Transverse colon (tissue), 4 donors: ENCODE measurements around the gene OPA1. TPM values are rescaled to one million over a fixed set of nuclear protein-coding genes. Genes with fewer than 3 reads are reported as not detected.

Source experiments
- DNase-seq: peaks from one replicate; pipeline ENCODE4 v3.0.0-alpha.2; 2019
- H3K27ac ChIP-seq, 4 donors: fragments of 200-600 bp; sonication (generic); 2 replicates each; pipeline ENCODE4 v1.5.1; 2016 to 2018; ENCODE audit warnings: inconsistent platforms in 4 of 4
- H3K27me3 ChIP-seq: fragments of 200-600 bp; sonication (generic); 2 replicates; pipeline ENCODE4 v1.5.1; 2017; ENCODE audit warnings: inconsistent platforms
- H3K36me3 ChIP-seq, 4 donors: fragments of 200-600 bp; sonication (generic); 2 replicates each; pipeline ENCODE4 v1.5.1; 2017 to 2019; ENCODE audit warnings: inconsistent platforms in 4 of 4
- H3K4me1 ChIP-seq, 4 donors: fragments of 200-600 bp; sonication (generic); 2 replicates each; pipeline ENCODE4 v1.5.1; 2017 to 2020; ENCODE audit warnings: inconsistent platforms in 4 of 4
- H3K4me3 ChIP-seq, 4 donors: fragments of 200-600 bp; sonication (generic); 1 replicate in 1 of 4; 2 replicates in 3 of 4; pipeline versions ENCODE4 v1.5.1 to v1.6.1; 2017 to 2019; ENCODE audit warnings: inconsistent platforms in 4 of 4
- H3K9me3 ChIP-seq, 2 donors: fragments of 200-600 bp; sonication (generic); 2 replicates each; pipeline ENCODE4 v1.5.1; 2017 to 2019; ENCODE audit warnings: inconsistent platforms in 2 of 2
- CTCF ChIP-seq, 5 experiments: fragments of 200-600 bp in 3 of 5; fragments of 450-650 bp in 2 of 5; sonication (generic) in 3 of 5; IDR thresholded peaks; 1 replicate in 2 of 5; 2 replicates in 3 of 5; pipeline ENCODE4 v1.5.1; 2016 to 2017; ENCODE audit warnings: antibody characterized with exemption in 5 of 5, inconsistent platforms in 3 of 5, mild to moderate bottlenecking in 2 of 5, moderate library complexity in 1 of 5
- EP300 ChIP-seq: sonication (generic); formaldehyde crosslinking; IDR thresholded peaks from one replicate; pipeline ENCODE4 v1.6.1; 2017; ENCODE audit warnings: antibody characterized with exemption, low read depth
- POLR2A ChIP-seq: fragments of 450-650 bp; IDR thresholded peaks from one replicate; pipeline ENCODE4 v1.6.1; 2016; ENCODE audit warnings: antibody characterized with exemption, mild to moderate bottlenecking, moderate library complexity
- POLR2AphosphoS5 ChIP-seq, 3 donors: sonication (generic); formaldehyde crosslinking; IDR thresholded peaks; one replicate each; pipeline ENCODE4 v1.6.1; 2016; ENCODE audit warnings: antibody characterized with exemption in 3 of 3
- WGBS, 2 donors: methylation state at CpG; one replicate each; pipeline ENCODE4 v1.1.5; 2018; ENCODE audit warnings: low coverage in 1 of 2; 5-methylcytosine and 5-hydroxymethylcytosine counted together
- in situ Hi-C, 4 donors: fragments of 200-750 bp; cut with MboI; loops; one replicate each; pipeline versions ENCODE4 v1.15.0 to v1.15.1; 2017; ENCODE audit warnings: low sequenced_read_pairs in 3 of 4, low pct_ligation_motif_present in 1 of 4, low pct_unique_long_range_greater_than_20kb in 1 of 4
- intact Hi-C: fragments of 100-400 bp; cut with DNase I; formaldehyde crosslinking; loops from one replicate; pipeline ENCODE4 v1.15.1; 2023; ENCODE audit warnings: low total_unique reads
- total RNA-seq, 4 donors: library from RNA; depleted of rRNA; stranded (reverse); fragments of >200 nt; gene quantifications; one replicate each; pipeline ENCODE4 v1.1.0, GENCODE V29; 2016

Gene OPA1
- total RNA-seq, 4 donors from 2014 or later: 56.9 to 92.4 (median 69.8) TPM

DNA sequence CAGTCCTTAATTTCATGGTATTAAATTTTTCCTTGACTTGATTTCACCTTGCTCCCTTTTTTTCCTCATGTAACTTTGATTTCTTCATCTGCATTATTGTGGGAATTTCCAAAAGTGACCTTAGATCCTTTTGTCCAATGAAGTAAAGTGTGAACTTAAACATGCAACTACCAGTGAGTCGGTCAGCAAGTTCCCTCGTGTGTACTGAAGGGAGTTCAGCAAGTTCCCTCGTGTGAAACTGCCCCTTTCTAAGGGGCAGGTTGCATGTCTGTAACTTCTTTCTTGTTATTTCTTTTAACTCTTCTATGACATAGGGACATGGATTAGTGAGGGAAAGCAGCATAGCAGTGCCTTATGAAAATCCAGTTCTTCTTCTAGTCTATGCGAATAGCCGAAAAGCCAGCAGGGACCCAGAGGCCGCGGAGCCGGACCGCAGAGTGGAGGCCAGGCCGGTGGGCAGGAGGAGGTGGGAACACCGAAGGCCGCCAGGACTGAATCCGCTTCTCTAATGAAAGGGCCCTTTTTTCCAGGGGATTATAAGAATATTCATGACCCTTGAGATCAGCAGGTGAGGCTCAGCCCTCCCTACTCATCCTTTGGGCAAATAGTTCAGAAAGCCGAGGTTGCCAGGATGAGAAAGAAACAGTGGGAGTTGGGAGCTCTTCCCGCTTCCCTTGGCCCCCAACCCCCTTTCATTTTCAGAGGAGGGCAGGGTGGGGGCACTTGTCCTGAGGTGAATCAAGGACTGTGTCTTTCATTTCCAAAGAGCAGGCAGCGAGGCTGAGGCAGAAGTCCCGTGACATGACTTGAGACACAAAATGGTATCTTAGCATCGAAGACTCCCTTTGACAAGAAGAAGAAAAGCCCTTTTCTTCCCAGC lies 117.5 kb downstream of the OPA1 start:
- in situ Hi-C loops: no loop called here
- Histone ChIP-seq H3K9me3 (peaks cover 5 to 9% of the 10 kb centered on the region in 2 donors), H3K4me1 (no peaks in the 10 kb centered on the region), H3K27ac (no peak overlapping the region), H3K27me3 (no peaks in the 10 kb centered on the region), H3K4me3 (no peak overlapping the region), H3K36me3 (no peaks in the 10 kb centered on the region)
- intact Hi-C loops: no loop called here
- WGBS, 2 donors: 88 to 100% methylated on average over 4 to 18 of the region's 18 CpGs
- TF ChIP-seq POLR2A (no peak), CTCF (IDR thresholded peaks at IDR 0.05) (no peak), POLR2AphosphoS5 (IDR thresholded peaks at IDR 0.05) (no peak), EP300 (no peak)
- no peak for DNase-seq

GRCh38 chr3:193711166-193711485 lies 118.1 kb downstream of the OPA1 start:
- TF ChIP-seq CTCF (IDR thresholded peaks at IDR 0.05): no peak
- TF ChIP-seq EP300: no peak
- no peak for TF ChIP-seq POLR2A
- TF ChIP-seq POLR2AphosphoS5 (IDR thresholded peaks at IDR 0.05): no peak
- H3K36me3 ChIP-seq: no peaks in the 10 kb centered on the region
- in situ Hi-C loops: no loop called here
- 75 to 96% methylated on average over 4 to 8 of the region's 8 CpGs for WGBS, 2 donors
- H3K27ac ChIP-seq: no peak overlapping the region
- H3K27me3 ChIP-seq: no peaks in the 10 kb centered on the region
- intact Hi-C loops: no loop called here
- peaks cover 5 to 9% of the 10 kb centered on the region in 2 donors for H3K9me3 ChIP-seq
- no peaks in the 10 kb centered on the region for H3K4me1 ChIP-seq
- H3K4me3 ChIP-seq: no peak overlapping the region
- no peak for DNase-seq

- H3K9me3 ChIP-seq: peaks cover 5 to 9% of the 10 kb centered on the region in 2 donors
- intact Hi-C loops (no loop called here), in situ Hi-C loops (no loop called here)
- H3K27me3 ChIP-seq: no peaks in the 10 kb centered on the region
- WGBS, 2 donors: 87 to 92% methylated on average over 3 to 9 of the region's 9 CpGs
- no peak for DNase-seq
- no peak overlapping the region for H3K27ac ChIP-seq
- TF ChIP-seq EP300: no peak
- no peak for TF ChIP-seq POLR2A
- no peak for TF ChIP-seq POLR2AphosphoS5 (IDR thresholded peaks at IDR 0.05)
- TF ChIP-seq CTCF (IDR thresholded peaks at IDR 0.05): no peak
- no peak overlapping the region for H3K4me3 ChIP-seq
- no peaks in the 10 kb centered on the region for H3K36me3 ChIP-seq
- no peaks in the 10 kb centered on the region for H3K4me1 ChIP-seq
These were observed 118.5 kb downstream of the OPA1 start for GRCh38 chr3:193711523-193711963.

GRCh38 chr3:193711964-193712598 lies 119.1 kb downstream of the OPA1 start:
- peaks cover 5 to 9% of the 10 kb centered on the region in 2 donors for H3K9me3 ChIP-seq
- H3K4me3 ChIP-seq: no peak overlapping the region
- intact Hi-C loops: no loop called here
- DNase-seq: no peak
- no peaks in the 10 kb centered on the region for H3K4me1 ChIP-seq
- H3K27ac ChIP-seq: no peak overlapping the region
- TF ChIP-seq EP300 (no peak), CTCF (IDR thresholded peaks at IDR 0.05) (no peak), POLR2AphosphoS5 (IDR thresholded peaks at IDR 0.05) (no peak), POLR2A (no peak)
- WGBS, 2 donors: 80 to 89% methylated on average over 5 to 19 of the region's 19 CpGs
- in situ Hi-C loops: no loop called here
- H3K36me3 ChIP-seq: no peaks in the 10 kb centered on the region
- H3K27me3 ChIP-seq: no peaks in the 10 kb centered on the region
